ENCODE data around the gene SYNJ2.

SYNJ2 gene

GRCh38 chr6:158083455-158084325 lies 102.0 kb downstream of the SYNJ2 start:
- H3K36me3 ChIP-seq (replicated peaks), result peaks cover 85% of the 10 kb centered on the region
- in situ Hi-C loops (cut with HindIII; ENCODE audit: low pct_ligation_motif_present, low sequenced_read_pairs), result no loop called here
- no peak overlapping the region for H3K4me3 ChIP-seq (ENCODE audit: low read depth, low read length)
- TF ChIP-seq CTCF (IDR thresholded peaks at IDR 0.05; ENCODE audit: low read depth, low read length, missing control alignments), result no peak
- DNase-seq, result peak; percentile 50
- no peak overlapping the region for H3K27ac ChIP-seq
- H3K27me3 ChIP-seq (replicated peaks), result no peaks in the 10 kb centered on the region

- in situ Hi-C loops (cut with HindIII; ENCODE audit: low pct_ligation_motif_present, low sequenced_read_pairs), result no loop called here
- no peak for DNase-seq
- no peak overlapping the region for H3K4me3 ChIP-seq (ENCODE audit: low read depth, low read length)
- no peaks in the 10 kb centered on the region for H3K27me3 ChIP-seq (replicated peaks)
- H3K27ac ChIP-seq, result no peak overlapping the region
- peaks cover 85% of the 10 kb centered on the region for H3K36me3 ChIP-seq (replicated peaks)
- no peak for TF ChIP-seq CTCF (IDR thresholded peaks at IDR 0.05; ENCODE audit: low read depth, low read length, missing control alignments)
Observed at GRCh38 chr6:158085261-158086053, 103.8 kb downstream of the SYNJ2 start.

- no peaks in the 10 kb centered on the region for H3K27me3 ChIP-seq (replicated peaks)
- no peak for DNase-seq
- no peak overlapping the region for H3K27ac ChIP-seq
- no peak overlapping the region for H3K4me3 ChIP-seq (ENCODE audit: low read depth, low read length)
- no peak for TF ChIP-seq CTCF (IDR thresholded peaks at IDR 0.05; ENCODE audit: low read depth, low read length, missing control alignments)
- in situ Hi-C loops (cut with HindIII; ENCODE audit: low pct_ligation_motif_present, low sequenced_read_pairs), result no loop called here
- H3K36me3 ChIP-seq (replicated peaks), result peaks cover 84% of the 10 kb centered on the region
Observed at GRCh38 chr6:158086054-158086503, 104.4 kb downstream of the SYNJ2 start.

GRCh38 chr6:158086504-158087223 lies 105.0 kb downstream of the SYNJ2 start:
- no peak for TF ChIP-seq CTCF (IDR thresholded peaks at IDR 0.05; ENCODE audit: low read depth, low read length, missing control alignments)
- Histone ChIP-seq H3K36me3 (replicated peaks) (peaks cover 86% of the 10 kb centered on the region), H3K27ac (peak overlapping the region; percentile 70), H3K4me3 (ENCODE audit: low read depth, low read length) (no peak overlapping the region), H3K27me3 (replicated peaks) (no peaks in the 10 kb centered on the region)
- in situ Hi-C loops (cut with HindIII; ENCODE audit: low pct_ligation_motif_present, low sequenced_read_pairs), result no loop called here
- DNase-seq, result peak; percentile 62

GRCh38 chr6:158087224-158087867 lies 105.7 kb downstream of the SYNJ2 start:
- in situ Hi-C loops (cut with HindIII; ENCODE audit: low pct_ligation_motif_present, low sequenced_read_pairs), result no loop called here
- Histone ChIP-seq H3K27me3 (replicated peaks) (no peaks in the 10 kb centered on the region), H3K36me3 (replicated peaks) (peaks cover 89% of the 10 kb centered on the region), H3K4me3 (ENCODE audit: low read depth, low read length) (no peak overlapping the region), H3K27ac (peak overlapping the region; percentile 70)
- DNase-seq, result no peak
- TF ChIP-seq CTCF (IDR thresholded peaks at IDR 0.05; ENCODE audit: low read depth, low read length, missing control alignments), result no peak

Measured in brain microvascular endothelial cell (primary cell).